Type B pancreatic cell (in vitro differentiated cells): Measurements from ENCODE around the gene AKTIP. TPM values are rescaled to one million over a fixed set of nuclear protein-coding genes. Genes with fewer than 3 reads are reported as not detected.

Experiments
- DNase-seq: peaks from one replicate; pipeline ENCODE4 v3.0.0; 2021; ENCODE audit warnings: mixed read lengths; ENCODE audit not compliant: unreplicated experiment; ENCODE audit errors: extremely low spot score
- H3K27ac Mint-ChIP-seq: 2 replicates; pipeline ENCODE4 v1.8.0; 2021; ENCODE audit warnings: mild to moderate bottlenecking, mixed read lengths
- H3K27me3 Mint-ChIP-seq: 2 replicates; pipeline ENCODE4 v1.8.0; 2021; ENCODE audit warnings: mixed read lengths
- H3K36me3 Mint-ChIP-seq: 2 replicates; pipeline ENCODE4 v1.8.0; 2021; ENCODE audit warnings: mixed read lengths
- H3K4me1 Mint-ChIP-seq: one replicate; pipeline ENCODE4 v1.8.0; 2021; ENCODE audit warnings: mixed read lengths; ENCODE audit not compliant: unreplicated experiment
- H3K4me3 Mint-ChIP-seq: 2 replicates; pipeline ENCODE4 v1.8.0; 2021; ENCODE audit warnings: mild to moderate bottlenecking, mixed read lengths
- H3K9me3 Mint-ChIP-seq: 2 replicates; pipeline ENCODE4 v1.8.0; 2021; ENCODE audit warnings: mixed read lengths
- CTCF ChIP-seq: fragments of 200-600 bp; sonication (generic); conservative IDR thresholded peaks from 2 replicates; pipeline ENCODE4 v1.5.0; 2021; ENCODE audit warnings: antibody characterized with exemption, mild to moderate bottlenecking
- long read RNA-seq: library from polyadenylated mRNA; unstranded; transcript quantifications from one replicate; pipeline ENCODE4 v2.0.0, GENCODE V29; 2020
- total RNA-seq: library from RNA; stranded (reverse); gene quantifications from 2 replicates; pipeline ENCODE4 v1.2.1, GENCODE V29; 2021; ENCODE audit warnings: low replicate concordance

AKTIP gene
- 35.4 and 84.8 TPM in 2 replicates for total RNA-seq
- long read RNA-seq, transcript AKTIP-202 (10 exons, 2,426 nt) = major isoform, 103 of 319 reads
- long read RNA-seq, partial matches to known transcripts = 8 of 319 reads
- long read RNA-seq, other reads (novel, unspliced or antisense) = 203 of 319 reads

- Mint-ChIP-seq H3K27ac (peak within 1 kb of the TSS; percentile 99), H3K27me3 (peaks cover 3% of the 10 kb centered on the region), H3K4me3 (peak within 1 kb of the TSS; percentile 98), H3K4me1 (peaks cover 25% of the 10 kb centered on the region), H3K36me3 (peaks cover 9% of the 10 kb centered on the region), H3K9me3 (no peaks in the 10 kb centered on the region)
- DNase-seq = no peak
- no peak for TF ChIP-seq CTCF
These were observed at the start of gene AKTIP for GRCh38 chr16:53502331-53503269. AKTIP (minus strand) TSS chr16:53503209; CDS start chr16:53500259, 2,950 bp downstream.

- peaks cover 24% of the 10 kb centered on the region for H3K27me3 Mint-ChIP-seq
- H3K9me3 Mint-ChIP-seq = no peaks in the 10 kb centered on the region
- peak overlapping the region; percentile 26 for H3K27ac Mint-ChIP-seq
- H3K36me3 Mint-ChIP-seq = no peaks in the 10 kb centered on the region
- H3K4me1 Mint-ChIP-seq = peaks cover 23% of the 10 kb centered on the region
- DNase-seq = no peak
- peak overlapping the region; percentile 20 for H3K4me3 Mint-ChIP-seq
- TF ChIP-seq CTCF = peak; percentile 85
These were observed 47.1 kb upstream of the AKTIP start for GRCh38 chr16:53549970-53550690.

DNA sequence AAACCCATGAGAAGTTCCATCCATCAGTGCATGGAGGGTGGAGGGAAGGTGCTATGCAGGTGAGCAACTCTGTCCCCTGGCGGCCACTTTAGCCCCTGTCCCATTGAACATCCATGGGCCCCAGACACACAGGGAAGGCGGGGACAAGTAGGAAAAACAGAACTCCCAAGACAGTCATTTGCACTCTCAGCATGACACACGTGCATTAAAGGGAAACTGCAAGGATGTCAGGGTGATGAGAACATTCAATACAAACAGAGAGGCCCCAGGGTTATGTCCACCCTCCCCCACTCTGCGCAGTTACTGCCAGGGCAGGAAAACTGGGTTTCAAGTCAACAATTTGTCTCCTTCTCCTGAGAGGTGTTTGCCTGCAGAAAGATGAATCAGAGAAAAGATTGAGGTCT, 44.0 kb upstream of the AKTIP start:
- Mint-ChIP-seq H3K4me1 (peaks cover 23% of the 10 kb centered on the region), H3K9me3 (no peaks in the 10 kb centered on the region), H3K4me3 (no peak overlapping the region), H3K36me3 (no peaks in the 10 kb centered on the region), H3K27ac (no peak overlapping the region), H3K27me3 (peaks cover 23% of the 10 kb centered on the region)
- DNase-seq = no peak
- peak; percentile 45 for TF ChIP-seq CTCF

GRCh38 chr16:53545433-53545832, 42.4 kb upstream of the AKTIP start:
- no peak for DNase-seq
- Mint-ChIP-seq H3K36me3 (no peaks in the 10 kb centered on the region), H3K9me3 (no peaks in the 10 kb centered on the region), H3K27ac (no peak overlapping the region), H3K27me3 (peaks cover 16% of the 10 kb centered on the region), H3K4me3 (no peak overlapping the region), H3K4me1 (peaks cover 18% of the 10 kb centered on the region)
- TF ChIP-seq CTCF = no peak

GRCh38 chr16:53542283-53542682, 39.3 kb upstream of the AKTIP start:
- H3K36me3 Mint-ChIP-seq = no peaks in the 10 kb centered on the region
- no peak for TF ChIP-seq CTCF
- H3K9me3 Mint-ChIP-seq = no peaks in the 10 kb centered on the region
- peaks cover 8% of the 10 kb centered on the region for H3K27me3 Mint-ChIP-seq
- peaks cover 8% of the 10 kb centered on the region for H3K4me1 Mint-ChIP-seq
- H3K4me3 Mint-ChIP-seq = no peak overlapping the region
- DNase-seq = no peak
- no peak overlapping the region for H3K27ac Mint-ChIP-seq
